ENCODE results near the gene BSN.

Gene BSN, protein sequence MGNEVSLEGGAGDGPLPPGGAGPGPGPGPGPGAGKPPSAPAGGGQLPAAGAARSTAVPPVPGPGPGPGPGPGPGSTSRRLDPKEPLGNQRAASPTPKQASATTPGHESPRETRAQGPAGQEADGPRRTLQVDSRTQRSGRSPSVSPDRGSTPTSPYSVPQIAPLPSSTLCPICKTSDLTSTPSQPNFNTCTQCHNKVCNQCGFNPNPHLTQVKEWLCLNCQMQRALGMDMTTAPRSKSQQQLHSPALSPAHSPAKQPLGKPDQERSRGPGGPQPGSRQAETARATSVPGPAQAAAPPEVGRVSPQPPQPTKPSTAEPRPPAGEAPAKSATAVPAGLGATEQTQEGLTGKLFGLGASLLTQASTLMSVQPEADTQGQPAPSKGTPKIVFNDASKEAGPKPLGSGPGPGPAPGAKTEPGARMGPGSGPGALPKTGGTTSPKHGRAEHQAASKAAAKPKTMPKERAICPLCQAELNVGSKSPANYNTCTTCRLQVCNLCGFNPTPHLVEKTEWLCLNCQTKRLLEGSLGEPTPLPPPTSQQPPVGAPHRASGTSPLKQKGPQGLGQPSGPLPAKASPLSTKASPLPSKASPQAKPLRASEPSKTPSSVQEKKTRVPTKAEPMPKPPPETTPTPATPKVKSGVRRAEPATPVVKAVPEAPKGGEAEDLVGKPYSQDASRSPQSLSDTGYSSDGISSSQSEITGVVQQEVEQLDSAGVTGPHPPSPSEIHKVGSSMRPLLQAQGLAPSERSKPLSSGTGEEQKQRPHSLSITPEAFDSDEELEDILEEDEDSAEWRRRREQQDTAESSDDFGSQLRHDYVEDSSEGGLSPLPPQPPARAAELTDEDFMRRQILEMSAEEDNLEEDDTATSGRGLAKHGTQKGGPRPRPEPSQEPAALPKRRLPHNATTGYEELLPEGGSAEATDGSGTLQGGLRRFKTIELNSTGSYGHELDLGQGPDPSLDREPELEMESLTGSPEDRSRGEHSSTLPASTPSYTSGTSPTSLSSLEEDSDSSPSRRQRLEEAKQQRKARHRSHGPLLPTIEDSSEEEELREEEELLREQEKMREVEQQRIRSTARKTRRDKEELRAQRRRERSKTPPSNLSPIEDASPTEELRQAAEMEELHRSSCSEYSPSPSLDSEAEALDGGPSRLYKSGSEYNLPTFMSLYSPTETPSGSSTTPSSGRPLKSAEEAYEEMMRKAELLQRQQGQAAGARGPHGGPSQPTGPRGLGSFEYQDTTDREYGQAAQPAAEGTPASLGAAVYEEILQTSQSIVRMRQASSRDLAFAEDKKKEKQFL (N-terminal part only)

DNA sequence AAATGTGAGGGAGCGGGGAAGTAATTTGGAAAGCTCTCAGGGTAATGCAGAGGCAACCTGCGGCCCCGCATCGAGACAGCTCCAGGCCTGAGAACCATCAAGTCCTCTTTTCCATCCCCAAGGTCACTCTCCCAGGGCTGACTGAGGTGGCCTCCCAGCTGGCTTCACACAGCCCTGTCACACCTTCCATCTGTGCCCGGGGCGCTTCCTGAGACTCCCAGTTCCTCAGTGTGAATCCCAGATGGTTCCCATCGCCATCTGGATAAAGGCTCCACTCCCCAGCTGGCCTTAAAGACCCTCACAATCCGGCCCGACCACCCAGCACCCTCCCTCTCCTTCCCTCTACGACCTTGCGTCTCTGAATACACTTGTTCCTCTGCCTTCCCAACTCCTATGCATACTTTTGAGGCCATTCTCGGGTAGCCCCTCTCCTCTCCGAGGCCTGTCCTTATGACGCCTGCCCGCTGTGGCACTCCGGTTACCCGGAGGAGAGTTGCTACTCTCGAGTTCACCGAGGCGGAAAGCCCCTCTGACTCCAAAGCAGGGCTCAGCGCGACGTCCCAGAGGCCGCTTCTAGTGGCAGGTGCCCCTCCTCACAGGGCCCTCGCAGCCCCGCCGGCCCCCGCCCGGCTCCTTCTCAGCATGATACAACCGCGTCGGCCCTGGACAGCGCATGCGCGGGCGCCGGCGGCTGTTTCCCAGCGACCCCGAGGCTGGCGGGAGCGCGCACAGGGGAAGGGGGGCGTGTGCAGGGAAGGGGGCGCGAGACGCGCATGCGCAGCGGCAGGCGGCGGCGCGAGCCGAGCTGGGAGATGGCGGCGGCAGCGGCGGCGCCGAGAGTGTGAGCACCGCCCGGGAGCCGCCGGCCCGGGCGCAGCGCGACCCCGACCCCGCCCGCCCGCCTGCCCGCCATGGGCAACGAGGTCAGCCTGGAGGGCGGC, at the start of gene BSN:
BSN (plus strand) TSS at position 786 of the 941 bp plus-strand sequence; CDS start at position 912, 126 bp downstream.
- TF ChIP-seq, protein P1, sequence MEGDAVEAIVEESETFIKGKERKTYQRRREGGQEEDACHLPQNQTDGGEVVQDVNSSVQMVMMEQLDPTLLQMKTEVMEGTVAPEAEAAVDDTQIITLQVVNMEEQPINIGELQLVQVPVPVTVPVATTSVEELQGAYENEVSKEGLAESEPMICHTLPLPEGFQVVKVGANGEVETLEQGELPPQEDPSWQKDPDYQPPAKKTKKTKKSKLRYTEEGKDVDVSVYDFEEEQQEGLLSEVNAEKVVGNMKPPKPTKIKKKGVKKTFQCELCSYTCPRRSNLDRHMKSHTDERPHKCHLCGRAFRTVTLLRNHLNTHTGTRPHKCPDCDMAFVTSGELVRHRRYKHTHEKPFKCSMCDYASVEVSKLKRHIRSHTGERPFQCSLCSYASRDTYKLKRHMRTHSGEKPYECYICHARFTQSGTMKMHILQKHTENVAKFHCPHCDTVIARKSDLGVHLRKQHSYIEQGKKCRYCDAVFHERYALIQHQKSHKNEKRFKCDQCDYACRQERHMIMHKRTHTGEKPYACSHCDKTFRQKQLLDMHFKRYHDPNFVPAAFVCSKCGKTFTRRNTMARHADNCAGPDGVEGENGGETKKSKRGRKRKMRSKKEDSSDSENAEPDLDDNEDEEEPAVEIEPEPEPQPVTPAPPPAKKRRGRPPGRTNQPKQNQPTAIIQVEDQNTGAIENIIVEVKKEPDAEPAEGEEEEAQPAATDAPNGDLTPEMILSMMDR (IDR thresholded peaks at IDR 0.05): no peak

DNA sequence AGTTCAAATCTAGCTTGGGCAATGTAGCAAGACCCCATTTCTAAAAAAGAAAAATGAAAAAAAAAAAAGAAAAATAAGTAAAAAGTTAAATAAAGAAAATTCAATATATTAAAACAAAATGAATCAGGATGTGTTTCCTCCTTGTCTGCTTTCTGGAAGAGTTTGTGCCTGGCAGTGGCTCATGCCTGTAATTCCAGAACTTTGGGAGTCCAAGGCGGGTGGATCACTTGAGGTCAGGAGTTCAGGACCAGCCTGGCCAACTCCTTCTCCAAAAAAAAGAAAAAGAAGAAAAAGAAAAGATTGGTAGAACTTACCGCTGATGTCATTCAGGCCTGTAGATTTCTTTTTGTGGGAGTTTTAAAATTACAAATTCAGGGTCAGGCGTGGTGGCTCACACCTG, 47.4 kb upstream of the BSN start:
- TF ChIP-seq, protein P1 (IDR thresholded peaks at IDR 0.05): no peak

DNA sequence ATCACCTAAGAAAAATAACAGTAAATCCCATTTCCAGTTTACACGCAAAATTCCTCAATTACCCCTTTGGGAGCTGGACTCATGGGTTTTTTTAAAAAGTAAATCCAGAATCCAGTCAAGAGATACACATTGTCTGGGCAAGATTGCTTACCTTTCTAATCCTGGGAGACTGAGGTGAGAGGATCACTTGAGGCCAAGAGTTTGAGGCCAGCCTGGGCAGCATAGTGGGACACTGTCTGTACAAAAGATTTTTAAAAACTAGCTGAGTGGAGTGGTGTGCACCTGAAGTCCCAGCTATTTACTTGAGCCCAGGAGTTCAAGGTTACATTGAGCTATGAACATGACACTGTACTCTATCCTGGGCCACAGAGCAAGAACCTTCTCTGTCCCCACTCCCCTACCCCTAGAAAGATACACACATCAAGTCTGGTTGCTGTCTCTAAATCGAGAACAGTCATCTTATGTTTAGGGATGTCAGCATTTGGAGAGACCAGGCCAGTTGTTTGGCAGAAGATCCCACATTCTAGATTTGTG, 45.2 kb upstream of the BSN start:
- TF ChIP-seq, protein P1 (IDR thresholded peaks at IDR 0.05): no peak

DNA sequence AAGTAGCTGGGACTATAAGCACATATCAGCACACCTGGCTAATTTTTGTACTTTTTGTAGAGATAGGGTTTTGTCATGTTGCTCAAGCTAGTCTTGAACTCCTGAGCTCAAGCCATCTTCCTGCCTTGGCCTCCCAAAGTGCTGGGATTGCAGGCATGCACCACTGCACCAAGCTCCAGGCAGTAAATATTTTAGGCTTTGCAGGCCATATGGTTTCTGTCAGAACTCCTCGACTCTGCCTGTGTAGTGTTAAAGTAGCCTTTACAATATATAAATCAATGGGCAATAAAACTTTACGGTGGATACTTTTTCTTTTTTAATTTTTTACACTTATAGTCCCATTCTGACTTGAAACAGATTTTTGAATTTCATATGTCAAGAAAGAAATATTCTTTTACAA, 42.6 kb upstream of the BSN start:
- TF ChIP-seq, protein P1 (IDR thresholded peaks at IDR 0.05): no peak

DNA sequence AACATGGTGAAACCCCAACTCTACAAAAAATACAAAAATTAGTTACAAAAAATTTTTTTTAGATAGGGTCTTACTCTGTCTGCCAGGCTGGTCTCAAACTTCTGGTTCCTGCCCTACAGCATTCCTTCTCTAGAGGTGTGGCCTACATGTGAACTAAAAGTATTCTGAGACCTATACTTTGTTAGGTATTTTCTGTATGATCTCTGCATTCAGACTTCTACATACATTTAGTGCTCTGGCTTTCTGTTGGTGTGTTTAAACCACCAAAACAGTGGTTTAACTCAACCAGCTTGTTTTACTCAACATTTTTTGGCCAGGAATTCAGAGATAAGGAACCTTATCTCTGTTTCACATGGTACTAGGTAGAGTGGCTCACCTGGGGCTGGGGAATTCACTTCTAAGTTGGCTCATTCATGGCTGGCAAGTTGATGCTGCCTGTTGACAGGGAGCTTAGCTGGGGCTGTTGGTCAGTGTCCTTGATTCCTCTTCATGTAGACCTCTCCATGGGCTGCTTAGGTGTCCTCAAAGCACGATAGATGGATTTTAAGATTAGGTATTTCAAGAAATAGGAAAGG, 41.4 kb upstream of the BSN start:
- TF ChIP-seq, protein P1 (IDR thresholded peaks at IDR 0.05): no peak

DNA sequence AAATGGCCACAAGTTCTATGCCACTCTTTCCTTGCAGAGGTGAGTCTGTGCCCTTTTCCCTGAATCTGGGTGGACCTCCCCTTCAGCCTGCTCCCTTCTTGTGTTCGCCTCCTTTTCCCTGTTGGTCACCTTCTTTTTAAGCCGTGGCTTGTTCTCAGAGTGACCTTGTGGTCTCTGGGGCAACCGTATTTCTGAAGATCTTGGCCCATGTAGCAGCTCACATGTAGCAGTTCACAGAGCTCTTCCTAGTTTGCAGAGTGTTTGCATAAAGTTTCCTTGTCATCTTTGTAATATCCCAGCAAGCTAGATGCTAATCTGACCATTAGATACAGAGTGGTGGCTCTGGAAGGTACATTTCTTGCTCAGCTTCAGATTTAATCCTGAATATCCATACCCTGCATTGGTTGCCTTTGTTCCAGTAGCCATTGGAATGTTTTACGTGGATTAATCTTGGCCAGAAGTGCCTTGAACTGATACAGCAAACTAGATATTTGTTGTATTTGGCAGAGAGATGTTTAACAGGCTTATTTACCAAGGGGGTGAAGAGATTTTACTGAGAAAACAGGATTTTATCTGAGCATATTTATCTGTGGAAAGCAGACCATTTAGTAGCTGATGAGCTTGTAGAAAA, 40.7 kb upstream of the BSN start:
- TF ChIP-seq, protein P1 (IDR thresholded peaks at IDR 0.05): no peak
